ENCODE measurements around the gene ATP5IF1. TPM values are rescaled to one million over a fixed set of nuclear protein-coding genes. Genes with fewer than 3 reads are reported as not detected.

Gene ATP5IF1
- total RNA-seq (2021) (125 and 146 TPM in 2 replicates), Bru-seq, nascent RNA (percentile 62 among the genes with signal in this experiment), BruChase-seq, experiment 1, labeled RNA remaining after a 2-hour chase (percentile 68 among the genes with signal in this experiment), BruChase-seq, experiment 2, labeled RNA remaining after a 6-hour chase (percentile 75 among the genes with signal in this experiment)
- long read RNA-seq, transcript ATP5IF1-201 (3 exons, 494 nt) = major isoform, 247 of 312 reads
- long read RNA-seq, transcript ATP5IF1-202 (2 exons, 1,855 nt) = minor isoform, 31 of 312 reads
- long read RNA-seq, partial matches to known transcripts = 12 of 312 reads
- long read RNA-seq, other reads (novel, unspliced or antisense) = 18 of 312 reads

GRCh38 chr1:28235755-28236655 lies at the start of gene ATP5IF1:
Gene ATP5IF1, plus strand, starts transcription at chr1:28236124. Its CDS starts 60 bp downstream, at chr1:28236184.
- H3F3A ChIP-seq (ENCODE audit: insufficient read depth, low read depth) = no peaks in the 10 kb centered on the region
- no peaks in the 10 kb centered on the region for H3K36me3 ChIP-seq (ENCODE audit: low read depth)
- ChIA-PET CTCF (interaction anchor here (0.6 kb wide), 2 partner anchors 10 to 424 kb away, joined by 3 to 8 read pairs; no protein-coding TSS in a partner anchor), POLR2A (ENCODE audit: unreplicated experiment) (interaction anchor here (0.5 to 0.8 kb wide), 11 partner anchors 10 to 399 kb away, joined by 3 to 31 read pairs (median 6); no protein-coding TSS in a partner anchor)
- no peaks in the 10 kb centered on the region for H3K27me3 ChIP-seq (ENCODE audit: insufficient read depth, low read depth)
- intact Hi-C loops (cut with micrococcal nuclease; ENCODE audit: unreplicated experiment) = no loop called here
- H4K20me1 ChIP-seq (ENCODE audit: insufficient read depth) = no peaks in the 10 kb centered on the region
- H3K4me1 ChIP-seq (replicated peaks; ENCODE audit: insufficient read depth) = peaks cover 9% of the 10 kb centered on the region; the same call in 1 of the 2 replicates
- no peaks in the 10 kb centered on the region for H3K9me3 ChIP-seq (ENCODE audit: insufficient read depth, low read depth)
- no peak within 1 kb of the TSS for H3K27ac ChIP-seq
- peak within 1 kb of the TSS; percentile 88 for H3K4me3 ChIP-seq
- H3K9me2 ChIP-seq (ENCODE audit: insufficient read depth) = no peaks in the 10 kb centered on the region
- peak within 1 kb of the TSS; percentile 82 for H3K4me2 ChIP-seq
- TF ChIP-seq, protein P1, sequence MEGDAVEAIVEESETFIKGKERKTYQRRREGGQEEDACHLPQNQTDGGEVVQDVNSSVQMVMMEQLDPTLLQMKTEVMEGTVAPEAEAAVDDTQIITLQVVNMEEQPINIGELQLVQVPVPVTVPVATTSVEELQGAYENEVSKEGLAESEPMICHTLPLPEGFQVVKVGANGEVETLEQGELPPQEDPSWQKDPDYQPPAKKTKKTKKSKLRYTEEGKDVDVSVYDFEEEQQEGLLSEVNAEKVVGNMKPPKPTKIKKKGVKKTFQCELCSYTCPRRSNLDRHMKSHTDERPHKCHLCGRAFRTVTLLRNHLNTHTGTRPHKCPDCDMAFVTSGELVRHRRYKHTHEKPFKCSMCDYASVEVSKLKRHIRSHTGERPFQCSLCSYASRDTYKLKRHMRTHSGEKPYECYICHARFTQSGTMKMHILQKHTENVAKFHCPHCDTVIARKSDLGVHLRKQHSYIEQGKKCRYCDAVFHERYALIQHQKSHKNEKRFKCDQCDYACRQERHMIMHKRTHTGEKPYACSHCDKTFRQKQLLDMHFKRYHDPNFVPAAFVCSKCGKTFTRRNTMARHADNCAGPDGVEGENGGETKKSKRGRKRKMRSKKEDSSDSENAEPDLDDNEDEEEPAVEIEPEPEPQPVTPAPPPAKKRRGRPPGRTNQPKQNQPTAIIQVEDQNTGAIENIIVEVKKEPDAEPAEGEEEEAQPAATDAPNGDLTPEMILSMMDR (conservative IDR thresholded peaks at IDR 0.05) = no peak
- no peak for TF ChIP-seq EZH2 (IDR thresholded peaks at IDR 0.05; ENCODE audit: low read depth)
- DNase-seq = peak; percentile 93 to 94
- H3K79me2 ChIP-seq (ENCODE audit: low read depth) = peaks cover 36% of the 10 kb centered on the region
- H2AFZ ChIP-seq = peak within 1 kb of the TSS; percentile 97
- no TSS peak for BruUV-seq (replicated peaks)

- Histone ChIP-seq H3K4me3 (peak overlapping the region; percentile 10; the same call in 1 of the 2 replicates), H3K27me3 (ENCODE audit: insufficient read depth, low read depth) (no peaks in the 10 kb centered on the region), H3K4me1 (replicated peaks; ENCODE audit: insufficient read depth) (peaks cover 37% of the 10 kb centered on the region), H3K4me2 (peak overlapping the region; percentile 66), H4K20me1 (ENCODE audit: insufficient read depth) (no peaks in the 10 kb centered on the region), H3K9me2 (ENCODE audit: insufficient read depth) (no peaks in the 10 kb centered on the region), H3K36me3 (ENCODE audit: low read depth) (no peaks in the 10 kb centered on the region), H3K79me2 (ENCODE audit: low read depth) (no peaks in the 10 kb centered on the region), H2AFZ (peak overlapping the region; percentile 60), H3K9me3 (ENCODE audit: insufficient read depth, low read depth) (no peaks in the 10 kb centered on the region), H3F3A (ENCODE audit: insufficient read depth, low read depth) (peaks cover 21% of the 10 kb centered on the region; the same call in 1 of the 2 replicates), H3K27ac (peak overlapping the region; percentile 80)
- TSS peak; percentile 90 for BruUV-seq (replicated peaks)
- TF ChIP-seq, protein P1 (conservative IDR thresholded peaks at IDR 0.05) = no peak
- TF ChIP-seq EZH2 (IDR thresholded peaks at IDR 0.05; ENCODE audit: low read depth) = no peak
- intact Hi-C loops (cut with micrococcal nuclease; ENCODE audit: unreplicated experiment) = no loop called here
- POLR2A ChIA-PET (ENCODE audit: unreplicated experiment) = no interaction called here
- DNase-seq = peak in 1 of 2 experiments; percentile 88
- CTCF ChIA-PET = interaction anchor here (0.6 kb wide), 1 partner anchor 589 kb away, joined by 8 read pairs; no protein-coding TSS in a partner anchor
These were observed 45.5 kb upstream of the ATP5IF1 start for GRCh38 chr1:28190337-28190979.
